Measurements from ENCODE around the gene KIAA1614. TPM values are rescaled to one million over a fixed set of nuclear protein-coding genes. Genes with fewer than 3 reads are reported as not detected.

The KIAA1614 gene
- polyA plus RNA-seq, 1 of the 3 experiments (the other 2 are of a cell fraction), result 1.1 TPM

DNA sequence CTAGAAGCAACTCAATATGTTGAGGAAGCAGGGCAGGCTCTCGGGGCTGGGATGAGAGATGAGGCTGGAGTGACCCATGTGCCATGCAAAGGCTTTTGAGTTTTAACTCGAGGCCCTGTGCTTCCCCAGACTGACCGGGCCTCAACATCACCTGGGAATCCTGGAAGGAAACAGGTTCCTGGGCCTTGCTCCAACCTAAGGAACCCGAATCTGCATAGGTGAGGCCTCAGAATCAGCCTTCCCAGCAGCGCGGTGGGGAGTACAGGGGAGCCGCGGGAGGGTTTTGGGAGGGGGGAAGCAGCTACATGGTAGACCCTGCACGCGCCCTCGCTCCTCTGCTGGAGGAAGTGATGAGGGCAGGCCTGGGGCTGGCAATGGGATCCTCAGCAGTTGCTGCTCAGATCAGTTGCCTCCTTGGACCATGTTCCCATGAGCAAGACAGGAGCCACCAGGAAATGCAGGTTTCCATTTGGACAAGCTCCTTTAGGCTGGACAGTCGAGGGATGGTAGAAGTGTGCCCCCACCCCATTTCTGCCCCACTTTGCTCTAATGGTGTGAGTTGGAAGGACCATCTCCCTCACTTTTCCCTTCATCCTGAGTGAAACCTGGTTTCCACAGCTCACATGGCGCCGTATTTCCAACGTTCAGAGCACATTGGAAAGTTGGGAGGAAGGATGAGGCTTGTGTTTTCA, 4.5 kb upstream of the KIAA1614 start:
- Histone ChIP-seq H3F3A (replicated peaks; ENCODE audit: insufficient read depth) (no peaks in the 10 kb centered on the region), H3K4me3 (ENCODE audit: low read depth in 2 of 2, low read length in 1 of 2) (no peak overlapping the region), H3K9ac (no peak overlapping the region), H3K9me2 (no peaks in the 10 kb centered on the region), H3K27me3 (ENCODE audit: insufficient read depth) (no peaks in the 10 kb centered on the region), H3K4me2 (no peak overlapping the region), H3K4me1 (ENCODE audit: control insufficient read depth in 1 of 2, insufficient read depth in 2 of 2, low read depth in 1 of 2, low read length in 1 of 2) (no peaks in the 10 kb centered on the region), H3K9me3 (no peaks in the 10 kb centered on the region), H3K27ac (ENCODE audit: low read depth in 2 of 2, low read length in 1 of 2) (no peak overlapping the region), H3K79me2 (ENCODE audit: insufficient read depth) (no peaks in the 10 kb centered on the region), H3K36me3 (replicated peaks in 1 of 2; ENCODE audit: control insufficient read depth in 1 of 2, insufficient read depth in 2 of 2, low read length in 1 of 2) (no peaks in the 10 kb centered on the region), H4K20me1 (ENCODE audit: insufficient read depth) (no peaks in the 10 kb centered on the region), H2AFZ (ENCODE audit: low read depth) (no peak overlapping the region)
- TF ChIP-seq, protein P1, sequence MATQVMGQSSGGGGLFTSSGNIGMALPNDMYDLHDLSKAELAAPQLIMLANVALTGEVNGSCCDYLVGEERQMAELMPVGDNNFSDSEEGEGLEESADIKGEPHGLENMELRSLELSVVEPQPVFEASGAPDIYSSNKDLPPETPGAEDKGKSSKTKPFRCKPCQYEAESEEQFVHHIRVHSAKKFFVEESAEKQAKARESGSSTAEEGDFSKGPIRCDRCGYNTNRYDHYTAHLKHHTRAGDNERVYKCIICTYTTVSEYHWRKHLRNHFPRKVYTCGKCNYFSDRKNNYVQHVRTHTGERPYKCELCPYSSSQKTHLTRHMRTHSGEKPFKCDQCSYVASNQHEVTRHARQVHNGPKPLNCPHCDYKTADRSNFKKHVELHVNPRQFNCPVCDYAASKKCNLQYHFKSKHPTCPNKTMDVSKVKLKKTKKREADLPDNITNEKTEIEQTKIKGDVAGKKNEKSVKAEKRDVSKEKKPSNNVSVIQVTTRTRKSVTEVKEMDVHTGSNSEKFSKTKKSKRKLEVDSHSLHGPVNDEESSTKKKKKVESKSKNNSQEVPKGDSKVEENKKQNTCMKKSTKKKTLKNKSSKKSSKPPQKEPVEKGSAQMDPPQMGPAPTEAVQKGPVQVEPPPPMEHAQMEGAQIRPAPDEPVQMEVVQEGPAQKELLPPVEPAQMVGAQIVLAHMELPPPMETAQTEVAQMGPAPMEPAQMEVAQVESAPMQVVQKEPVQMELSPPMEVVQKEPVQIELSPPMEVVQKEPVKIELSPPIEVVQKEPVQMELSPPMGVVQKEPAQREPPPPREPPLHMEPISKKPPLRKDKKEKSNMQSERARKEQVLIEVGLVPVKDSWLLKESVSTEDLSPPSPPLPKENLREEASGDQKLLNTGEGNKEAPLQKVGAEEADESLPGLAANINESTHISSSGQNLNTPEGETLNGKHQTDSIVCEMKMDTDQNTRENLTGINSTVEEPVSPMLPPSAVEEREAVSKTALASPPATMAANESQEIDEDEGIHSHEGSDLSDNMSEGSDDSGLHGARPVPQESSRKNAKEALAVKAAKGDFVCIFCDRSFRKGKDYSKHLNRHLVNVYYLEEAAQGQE (IDR thresholded peaks at IDR 0.05; ENCODE audit: low read depth, low read length), result no peak
- TF ChIP-seq SMC3 (IDR thresholded peaks at IDR 0.05; ENCODE audit: low read depth, low read length) (no peak), MXI1 (IDR thresholded peaks at IDR 0.05; ENCODE audit: low read depth, low read length) (no peak), RXRA (IDR thresholded peaks at IDR 0.05; ENCODE audit: borderline replicate concordance, low read depth) (no peak), FOXM1 (IDR thresholded peaks at IDR 0.05; ENCODE audit: low read depth) (no peak), CHD2 (IDR thresholded peaks at IDR 0.05; ENCODE audit: low read length, partially characterized antibody) (no peak), POLR2AphosphoS5 (IDR thresholded peaks at IDR 0.05; ENCODE audit: low read depth, low read length) (no peak)
- TF ChIP-seq, protein P2, sequence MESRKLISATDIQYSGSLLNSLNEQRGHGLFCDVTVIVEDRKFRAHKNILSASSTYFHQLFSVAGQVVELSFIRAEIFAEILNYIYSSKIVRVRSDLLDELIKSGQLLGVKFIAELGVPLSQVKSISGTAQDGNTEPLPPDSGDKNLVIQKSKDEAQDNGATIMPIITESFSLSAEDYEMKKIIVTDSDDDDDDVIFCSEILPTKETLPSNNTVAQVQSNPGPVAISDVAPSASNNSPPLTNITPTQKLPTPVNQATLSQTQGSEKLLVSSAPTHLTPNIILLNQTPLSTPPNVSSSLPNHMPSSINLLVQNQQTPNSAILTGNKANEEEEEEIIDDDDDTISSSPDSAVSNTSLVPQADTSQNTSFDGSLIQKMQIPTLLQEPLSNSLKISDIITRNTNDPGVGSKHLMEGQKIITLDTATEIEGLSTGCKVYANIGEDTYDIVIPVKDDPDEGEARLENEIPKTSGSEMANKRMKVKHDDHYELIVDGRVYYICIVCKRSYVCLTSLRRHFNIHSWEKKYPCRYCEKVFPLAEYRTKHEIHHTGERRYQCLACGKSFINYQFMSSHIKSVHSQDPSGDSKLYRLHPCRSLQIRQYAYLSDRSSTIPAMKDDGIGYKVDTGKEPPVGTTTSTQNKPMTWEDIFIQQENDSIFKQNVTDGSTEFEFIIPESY (IDR thresholded peaks at IDR 0.05; ENCODE audit: borderline replicate concordance, low read depth), result no peak
- TF ChIP-seq, protein P3, sequence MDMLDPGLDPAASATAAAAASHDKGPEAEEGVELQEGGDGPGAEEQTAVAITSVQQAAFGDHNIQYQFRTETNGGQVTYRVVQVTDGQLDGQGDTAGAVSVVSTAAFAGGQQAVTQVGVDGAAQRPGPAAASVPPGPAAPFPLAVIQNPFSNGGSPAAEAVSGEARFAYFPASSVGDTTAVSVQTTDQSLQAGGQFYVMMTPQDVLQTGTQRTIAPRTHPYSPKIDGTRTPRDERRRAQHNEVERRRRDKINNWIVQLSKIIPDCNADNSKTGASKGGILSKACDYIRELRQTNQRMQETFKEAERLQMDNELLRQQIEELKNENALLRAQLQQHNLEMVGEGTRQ (IDR thresholded peaks at IDR 0.05; ENCODE audit: borderline replicate concordance, low read depth, low read length), result no peak
- 83% methylated on average over 15 of the region's 15 CpGs for WGBS (ENCODE audit: low lambda C conversion rate)
- peak; percentile 14 for DNase-seq
- CTCF ChIA-PET, result interaction anchor here (1.8 to 1.9 kb wide), 2 partner anchors 27 to 234 kb away, joined by 4 to 6 read pairs; no protein-coding TSS in a partner anchor
- POLR2A ChIA-PET, result no interaction called here
